Tibial nerve (tissue), 4 donors: ENCODE results near the gene DNAJC22.

Experiments
- CTCF ChIP-seq, 5 experiments: fragments of 200-600 bp in 3 of 5; fragments of 450-650 bp in 2 of 5; sonication (generic) in 3 of 5; IDR thresholded peaks; one replicate each; pipeline ENCODE4 v1.5.1; 2016 to 2019; ENCODE audit warnings: antibody characterized with exemption in 5 of 5, mild to moderate bottlenecking in 3 of 5, moderate library complexity in 2 of 5
- EP300 ChIP-seq, 2 donors: sonication (generic); formaldehyde crosslinking; IDR thresholded peaks; one replicate each; pipeline ENCODE4 v1.6.1; 2017; ENCODE audit warnings: antibody characterized with exemption in 2 of 2, mild to moderate bottlenecking in 1 of 2
- POLR2A ChIP-seq, 2 donors: fragments of 450-650 bp; IDR thresholded peaks; one replicate each; pipeline ENCODE4 v1.6.1; 2017; ENCODE audit warnings: antibody characterized with exemption in 2 of 2, mild to moderate bottlenecking in 2 of 2, moderate library complexity in 2 of 2

DNA sequence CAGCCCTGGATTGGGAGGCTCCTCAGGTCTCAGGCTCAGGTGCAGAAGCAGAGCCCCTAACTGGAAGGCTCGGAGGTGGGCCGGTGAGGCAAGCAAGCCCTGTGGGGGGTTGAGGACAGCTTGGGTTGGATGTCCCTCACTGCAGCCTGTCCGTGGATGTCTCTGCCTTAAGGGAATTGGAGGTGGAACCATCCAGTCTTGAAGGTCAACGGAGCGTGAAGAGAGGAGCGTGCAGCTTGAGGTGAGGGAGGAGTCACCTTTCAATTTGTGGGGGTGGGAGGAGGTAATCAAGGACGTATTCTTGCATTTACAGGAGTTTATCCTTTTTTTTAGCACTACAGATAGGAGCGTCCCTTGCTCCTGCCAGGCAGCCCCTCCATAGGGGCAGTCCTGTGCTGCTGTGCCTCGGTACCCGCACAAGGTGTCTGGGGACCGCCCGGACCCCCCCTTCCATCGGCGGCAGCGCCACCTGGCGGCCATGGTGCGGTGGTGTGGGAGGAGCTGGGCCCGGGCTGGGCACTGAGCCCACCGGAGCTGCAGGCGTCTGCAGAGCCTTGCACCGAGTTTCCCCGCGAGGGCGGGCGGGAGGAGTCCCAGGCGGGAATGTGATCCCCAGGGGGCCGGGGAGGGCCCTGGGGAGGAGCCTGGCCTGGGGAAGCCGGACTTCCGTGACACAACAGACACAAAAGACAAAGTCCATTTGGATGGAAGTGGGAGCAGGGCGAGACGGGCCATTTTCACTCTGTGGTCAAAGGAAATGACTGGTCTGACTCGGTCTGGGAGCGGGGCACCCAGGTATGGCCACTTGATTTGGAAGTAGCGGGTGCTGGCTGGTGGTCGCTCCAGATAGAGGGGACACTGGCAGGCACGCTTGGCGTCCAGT, 864 bp downstream of the DNAJC22 start:
- TF ChIP-seq POLR2A (IDR thresholded peaks at IDR 0.05), result no peak
- TF ChIP-seq CTCF (IDR thresholded peaks at IDR 0.05), result peak; percentile 79 to 95 (median 90)
- TF ChIP-seq EP300 (IDR thresholded peaks at IDR 0.05), result no peak
